ENCODE results near the gene ARHGEF25.

ARHGEF25 gene

GRCh38 chr12:57575771-57576612, 35.2 kb upstream of the ARHGEF25 start:
- H3K36me3 ChIP-seq (ENCODE audit: insufficient read depth, low read length) = no peaks in the 10 kb centered on the region
- no peak overlapping the region for H3K9ac ChIP-seq (ENCODE audit: insufficient read length)
- no peak overlapping the region for H3K27ac ChIP-seq
- no peaks in the 10 kb centered on the region for H3K9me3 ChIP-seq (ENCODE audit: low read depth, low read length)
- H3K4me3 ChIP-seq = no peak overlapping the region
- no peak for DNase-seq (ENCODE audit: low read depth, low spot score)
- no peak for TF ChIP-seq POLR2AphosphoS5 (IDR thresholded peaks at IDR 0.05; ENCODE audit: borderline replicate concordance, low read depth, low read length)
- no peak for TF ChIP-seq FOXP2 (optimal IDR thresholded peaks at IDR 0.05; ENCODE audit: control extremely low read depth, extremely low read length, insufficient read depth)
- no peak for TF ChIP-seq EZH2 (IDR thresholded peaks at IDR 0.05)

GRCh38 chr12:57576613-57577160, 34.5 kb upstream of the ARHGEF25 start:
- Histone ChIP-seq H3K9ac (ENCODE audit: insufficient read length) (no peak overlapping the region), H3K4me3 (no peak overlapping the region), H3K9me3 (ENCODE audit: low read depth, low read length) (no peaks in the 10 kb centered on the region), H3K36me3 (ENCODE audit: insufficient read depth, low read length) (no peaks in the 10 kb centered on the region), H3K27ac (no peak overlapping the region)
- TF ChIP-seq POLR2AphosphoS5 (IDR thresholded peaks at IDR 0.05; ENCODE audit: borderline replicate concordance, low read depth, low read length) (no peak), FOXP2 (optimal IDR thresholded peaks at IDR 0.05; ENCODE audit: control extremely low read depth, extremely low read length, insufficient read depth) (no peak), EZH2 (IDR thresholded peaks at IDR 0.05) (no peak)
- no peak for DNase-seq (ENCODE audit: low read depth, low spot score)

- no peaks in the 10 kb centered on the region for H3K36me3 ChIP-seq (ENCODE audit: insufficient read depth, low read length)
- no peak overlapping the region for H3K9ac ChIP-seq (ENCODE audit: insufficient read length)
- TF ChIP-seq FOXP2 (optimal IDR thresholded peaks at IDR 0.05; ENCODE audit: control extremely low read depth, extremely low read length, insufficient read depth) = no peak
- TF ChIP-seq POLR2AphosphoS5 (IDR thresholded peaks at IDR 0.05; ENCODE audit: borderline replicate concordance, low read depth, low read length) = no peak
- TF ChIP-seq EZH2 (IDR thresholded peaks at IDR 0.05) = no peak
- H3K9me3 ChIP-seq (ENCODE audit: low read depth, low read length) = no peaks in the 10 kb centered on the region
- no peak overlapping the region for H3K27ac ChIP-seq
- no peak overlapping the region for H3K4me3 ChIP-seq
- DNase-seq (ENCODE audit: low read depth, low spot score) = no peak
These were observed 33.1 kb upstream of the ARHGEF25 start for GRCh38 chr12:57577981-57578758.

GRCh38 chr12:57579011-57579410, 32.2 kb upstream of the ARHGEF25 start:
- DNase-seq (ENCODE audit: low read depth, low spot score) = no peak
- Histone ChIP-seq H3K9ac (ENCODE audit: insufficient read length) (no peak overlapping the region), H3K4me3 (no peak overlapping the region), H3K36me3 (ENCODE audit: insufficient read depth, low read length) (no peaks in the 10 kb centered on the region), H3K9me3 (ENCODE audit: low read depth, low read length) (no peaks in the 10 kb centered on the region), H3K27ac (no peak overlapping the region)
- TF ChIP-seq POLR2AphosphoS5 (IDR thresholded peaks at IDR 0.05; ENCODE audit: borderline replicate concordance, low read depth, low read length) (no peak), EZH2 (IDR thresholded peaks at IDR 0.05) (no peak), FOXP2 (optimal IDR thresholded peaks at IDR 0.05; ENCODE audit: control extremely low read depth, extremely low read length, insufficient read depth) (no peak)

GRCh38 chr12:57579677-57580465, 31.4 kb upstream of the ARHGEF25 start:
- H3K9me3 ChIP-seq (ENCODE audit: low read depth, low read length) = no peaks in the 10 kb centered on the region
- no peak overlapping the region for H3K27ac ChIP-seq
- H3K36me3 ChIP-seq (ENCODE audit: insufficient read depth, low read length) = no peaks in the 10 kb centered on the region
- no peak overlapping the region for H3K9ac ChIP-seq (ENCODE audit: insufficient read length)
- DNase-seq (ENCODE audit: low read depth, low spot score) = no peak
- TF ChIP-seq POLR2AphosphoS5 (IDR thresholded peaks at IDR 0.05; ENCODE audit: borderline replicate concordance, low read depth, low read length) (no peak), EZH2 (IDR thresholded peaks at IDR 0.05) (no peak), FOXP2 (optimal IDR thresholded peaks at IDR 0.05; ENCODE audit: control extremely low read depth, extremely low read length, insufficient read depth) (no peak)
- H3K4me3 ChIP-seq = no peak overlapping the region

GRCh38 chr12:57580466-57580795, 30.8 kb upstream of the ARHGEF25 start:
- Histone ChIP-seq H3K9ac (ENCODE audit: insufficient read length) (no peak overlapping the region), H3K9me3 (ENCODE audit: low read depth, low read length) (no peaks in the 10 kb centered on the region), H3K36me3 (ENCODE audit: insufficient read depth, low read length) (no peaks in the 10 kb centered on the region), H3K27ac (no peak overlapping the region), H3K4me3 (no peak overlapping the region)
- no peak for TF ChIP-seq EZH2 (IDR thresholded peaks at IDR 0.05)
- TF ChIP-seq FOXP2 (optimal IDR thresholded peaks at IDR 0.05; ENCODE audit: control extremely low read depth, extremely low read length, insufficient read depth) = no peak
- no peak for TF ChIP-seq POLR2AphosphoS5 (IDR thresholded peaks at IDR 0.05; ENCODE audit: borderline replicate concordance, low read depth, low read length)
- DNase-seq (ENCODE audit: low read depth, low spot score) = no peak

- no peak for TF ChIP-seq EZH2 (IDR thresholded peaks at IDR 0.05)
- no peak for TF ChIP-seq POLR2AphosphoS5 (IDR thresholded peaks at IDR 0.05; ENCODE audit: borderline replicate concordance, low read depth, low read length)
- no peak for TF ChIP-seq FOXP2 (optimal IDR thresholded peaks at IDR 0.05; ENCODE audit: control extremely low read depth, extremely low read length, insufficient read depth)
- Histone ChIP-seq H3K27ac (no peak overlapping the region), H3K4me3 (no peak overlapping the region), H3K9ac (ENCODE audit: insufficient read length) (no peak overlapping the region), H3K36me3 (ENCODE audit: insufficient read depth, low read length) (no peaks in the 10 kb centered on the region), H3K9me3 (ENCODE audit: low read depth, low read length) (no peaks in the 10 kb centered on the region)
- DNase-seq (ENCODE audit: low read depth, low spot score) = no peak
These were observed 29.4 kb upstream of the ARHGEF25 start for GRCh38 chr12:57581802-57582201.

- Histone ChIP-seq H3K4me3 (no peak overlapping the region), H3K36me3 (ENCODE audit: insufficient read depth, low read length) (no peaks in the 10 kb centered on the region), H3K27ac (no peak overlapping the region), H3K9me3 (ENCODE audit: low read depth, low read length) (no peaks in the 10 kb centered on the region), H3K9ac (ENCODE audit: insufficient read length) (no peak overlapping the region)
- DNase-seq (ENCODE audit: low read depth, low spot score) = no peak
- TF ChIP-seq FOXP2 (optimal IDR thresholded peaks at IDR 0.05; ENCODE audit: control extremely low read depth, extremely low read length, insufficient read depth) = no peak
- no peak for TF ChIP-seq POLR2AphosphoS5 (IDR thresholded peaks at IDR 0.05; ENCODE audit: borderline replicate concordance, low read depth, low read length)
- TF ChIP-seq EZH2 (IDR thresholded peaks at IDR 0.05) = no peak
These were observed 28.8 kb upstream of the ARHGEF25 start for GRCh38 chr12:57582440-57582839.
